Endothelial cell of umbilical vein (primary cell): ENCODE results near the gene ARHGEF7. TPM values are rescaled to one million over a fixed set of nuclear protein-coding genes. Genes with fewer than 3 reads are reported as not detected.

Experiments used
- BruUV-seq: library from RNA; stranded (reverse); fragments of 400-500 nt; replicated peaks from 2 replicates; lab custom pipeline; 2021; lab: Mats Ljungman, UMichigan
- CTCF ChIA-PET: fragments of 300-600, 350-600 bp; sonication (Branson Sonifier 250); formaldehyde crosslinking; loops from one replicate; lab custom pipeline; 2021; ENCODE audit warnings: antibody characterized with exemption, inconsistent platforms; lab: Charles Lee
- POLR2A ChIA-PET: fragments of 300-600, 350-600 bp; sonication (Branson Sonifier 250); formaldehyde crosslinking; loops from one replicate; lab custom pipeline; 2021; ENCODE audit warnings: antibody characterized with exemption, inconsistent platforms; lab: Charles Lee
- DNase-seq: peaks from one replicate; pipeline ENCODE4 v3.0.0-alpha.2; 2011; ENCODE audit warnings: low read depth, low spot score
- FAIRE-seq: peaks from 2 replicates; lab custom pipeline; 2011; peaks lifted over from hg19 to GRCh38; lab: Jason Lieb, UNC
- H2AFZ ChIP-seq: 2 replicates; pipeline ENCODE4 v1.6.0; 2012; ENCODE audit warnings: low read depth, low read length, control low read depth, inconsistent platforms
- H3K27ac ChIP-seq: 2 replicates; pipeline ENCODE4 v1.5.1; 2011; ENCODE audit warnings: low read depth, mild to moderate bottlenecking, control low read depth, low read length, moderate library complexity; ENCODE audit not compliant: insufficient read depth
- H3K27me3 ChIP-seq, 2 experiments: 2 replicates each; pipeline versions ENCODE4 v1.6.0 to v1.6.1; 2011; ENCODE audit warnings: low read length in 2 of 2, mixed read lengths in 1 of 2; ENCODE audit not compliant: control insufficient read depth in 2 of 2, insufficient read depth in 2 of 2
- H3K36me3 ChIP-seq, 2 experiments: 2 replicates in 1 of 2; 3 replicates in 1 of 2; pipeline ENCODE4 v1.5.1; 2011; ENCODE audit warnings: low read length in 2 of 2, mild to moderate bottlenecking in 1 of 2, moderate library complexity in 1 of 2; ENCODE audit not compliant: control insufficient read depth in 2 of 2, insufficient read depth in 2 of 2; ENCODE audit errors: extremely low read depth in 1 of 2
- H3K4me1 ChIP-seq: 3 replicates; pipeline ENCODE4 v1.5.1; 2011; ENCODE audit warnings: mild to moderate bottlenecking, low read length; ENCODE audit not compliant: control insufficient read depth, insufficient read depth; ENCODE audit errors: extremely low read depth
- H3K4me2 ChIP-seq: 2 replicates; pipeline ENCODE4 v1.6.1; 2011; ENCODE audit warnings: low read length, control low read depth, mixed read lengths; ENCODE audit not compliant: insufficient read depth
- H3K4me3 ChIP-seq, 3 experiments: fragments of 200-600 bp in 1 of 3; sonication (generic), shearing (Covaris generic) in 1 of 3; replicated peaks in 1 of 3; 2 replicates each; pipeline ENCODE4 v1.5.1; 2011 to 2016; ENCODE audit warnings: control low read depth in 3 of 3, low read length in 3 of 3, mild to moderate bottlenecking in 2 of 3, inconsistent platforms in 1 of 3, low read depth in 1 of 3, moderate library complexity in 1 of 3; ENCODE audit not compliant: insufficient read depth in 1 of 3
- H3K79me2 ChIP-seq: 2 replicates; pipeline ENCODE4 v1.6.0; 2012; ENCODE audit warnings: low read length, inconsistent platforms; ENCODE audit not compliant: control insufficient read depth, insufficient read depth
- H3K9ac ChIP-seq: replicated peaks from 2 replicates; pipeline ENCODE3; 2011; ENCODE audit warnings: low read length, control low read depth; ENCODE audit not compliant: insufficient read depth; ENCODE audit errors: extremely low read depth
- H3K9me1 ChIP-seq: replicated peaks from 3 replicates; pipeline ENCODE4 v1.6.0; 2011; ENCODE audit warnings: mild to moderate bottlenecking, low read length; ENCODE audit not compliant: control insufficient read depth, insufficient read depth; ENCODE audit errors: extremely low read depth
- H3K9me3 ChIP-seq: replicated peaks from 2 replicates; pipeline ENCODE4 v1.5.1; 2012; ENCODE audit warnings: low read length, inconsistent platforms; ENCODE audit not compliant: control insufficient read depth, insufficient read depth
- H4K20me1 ChIP-seq: replicated peaks from 2 replicates; pipeline ENCODE3; 2011; ENCODE audit warnings: mild to moderate bottlenecking, low read length; ENCODE audit not compliant: control insufficient read depth, insufficient read depth; ENCODE audit errors: extremely low read depth
- EZH2 ChIP-seq: IDR thresholded peaks from 2 replicates; pipeline ENCODE4 v1.6.1; 2012; ENCODE audit warnings: borderline replicate concordance, low read depth, mild to moderate bottlenecking, moderate library complexity, low read length, inconsistent platforms; ENCODE audit not compliant: severe bottlenecking
- FOS ChIP-seq: IDR thresholded peaks from 2 replicates; pipeline ENCODE4 v1.6.1; 2011; ENCODE audit warnings: mild to moderate bottlenecking, low read length, moderate library complexity, borderline replicate concordance; ENCODE audit not compliant: insufficient read depth
- GATA2 ChIP-seq: IDR thresholded peaks from 2 replicates; pipeline ENCODE4 v1.7.0; 2011; ENCODE audit warnings: low read depth, mild to moderate bottlenecking, moderate library complexity, mixed read lengths, low read length; ENCODE audit not compliant: insufficient read length, insufficient read depth
- JUN ChIP-seq: IDR thresholded peaks from 2 replicates; pipeline ENCODE4 v1.6.1; 2011; ENCODE audit warnings: borderline replicate concordance, low read depth; ENCODE audit not compliant: insufficient read length, insufficient read depth
- MAX ChIP-seq: IDR thresholded peaks from 2 replicates; pipeline ENCODE4 v1.6.1; 2011; ENCODE audit not compliant: insufficient read depth, insufficient read length
- MYC ChIP-seq: IDR thresholded peaks from one replicate; pipeline ENCODE4 v1.6.1; 2011; ENCODE audit warnings: mild to moderate bottlenecking, low read depth, low read length
- POLR2A ChIP-seq: IDR thresholded peaks from 2 replicates; pipeline ENCODE4 v1.6.1; 2012; ENCODE audit warnings: low read depth, mild to moderate bottlenecking, control low read depth, low read length
- POLR2AphosphoS5 ChIP-seq: IDR thresholded peaks from 2 replicates; pipeline ENCODE4 v1.6.1; 2012; ENCODE audit warnings: low read depth, mild to moderate bottlenecking, control low read depth, low read length, moderate library complexity; ENCODE audit not compliant: insufficient read depth
- dilution Hi-C: fragments of 300-500 bp; cut with MboI; formaldehyde crosslinking; loops from one replicate; pipeline ENCODE4 v1.15.0; 2019; ENCODE audit warnings: low sequenced_read_pairs; ENCODE audit not compliant: extremely low pct_ligation_motif_present
- intact Hi-C: fragments of 100-400 bp; cut with micrococcal nuclease; formaldehyde crosslinking; loops from one replicate; pipeline ENCODE4 v1.10.0; 2022
- polyA plus RNA-seq, 4 experiments: library from polyadenylated mRNA; depleted of rRNA in 3 of 4; stranded (reverse) in 3 of 4; unstranded in 1 of 4; fragments of >200 nt; gene quantifications; 2 replicates each; pipeline versions ENCODE4 v1.2.1 to v1.2.3, GENCODE V29; 2011 to 2012; ENCODE audit warnings: missing spikeins in 1 of 4
- total RNA-seq: library from RNA; stranded (reverse); gene quantifications from 2 replicates; pipeline ENCODE4 v1.2.3, GENCODE V29; 2021
- TF ChIP-seq, protein P1 (sequence below), 2 donors: IDR thresholded peaks; 1 replicate in 1 of 2; 2 replicates in 1 of 2; pipeline ENCODE4 v1.5.1; 2011; ENCODE audit warnings: low read length in 2 of 2, mild to moderate bottlenecking in 2 of 2, moderate library complexity in 2 of 2, control low read depth in 1 of 2, inconsistent platforms in 1 of 2, low read depth in 1 of 2; ENCODE audit not compliant: insufficient read depth in 1 of 2; ENCODE audit errors: extremely low read depth in 1 of 2

ARHGEF7 gene
- total and polyA plus RNA-seq, 2 donors (not counting 3 experiments of a cell fraction or from before 2014, with no cell fraction given) = 94.9 to 155 TPM

- H3K27ac ChIP-seq = no peak overlapping the region
- H3K36me3 ChIP-seq = no peaks in the 10 kb centered on the region
- no peak overlapping the region for H3K4me3 ChIP-seq
- no peak for DNase-seq
- H2AFZ ChIP-seq = no peak overlapping the region
- H3K79me2 ChIP-seq = no peaks in the 10 kb centered on the region
- no TSS peak for BruUV-seq
- H3K9ac ChIP-seq = no peak overlapping the region
- dilution Hi-C loops (no loop called here), intact Hi-C loops (no loop called here)
- no peaks in the 10 kb centered on the region for H3K4me1 ChIP-seq
- H4K20me1 ChIP-seq = no peaks in the 10 kb centered on the region
- no peaks in the 10 kb centered on the region for H3K9me1 ChIP-seq
- no peak for FAIRE-seq
- peaks cover 35 to 44% of the 10 kb centered on the region in 2 experiments for H3K27me3 ChIP-seq
- ChIA-PET POLR2A (no interaction called here), CTCF (interaction anchor here (0.8 kb wide), 1 partner anchor 78 kb away, joined by 3 read pairs; no protein-coding TSS in a partner anchor)
- H3K9me3 ChIP-seq = no peaks in the 10 kb centered on the region
- H3K4me2 ChIP-seq = no peak overlapping the region
- TF ChIP-seq, protein P1, sequence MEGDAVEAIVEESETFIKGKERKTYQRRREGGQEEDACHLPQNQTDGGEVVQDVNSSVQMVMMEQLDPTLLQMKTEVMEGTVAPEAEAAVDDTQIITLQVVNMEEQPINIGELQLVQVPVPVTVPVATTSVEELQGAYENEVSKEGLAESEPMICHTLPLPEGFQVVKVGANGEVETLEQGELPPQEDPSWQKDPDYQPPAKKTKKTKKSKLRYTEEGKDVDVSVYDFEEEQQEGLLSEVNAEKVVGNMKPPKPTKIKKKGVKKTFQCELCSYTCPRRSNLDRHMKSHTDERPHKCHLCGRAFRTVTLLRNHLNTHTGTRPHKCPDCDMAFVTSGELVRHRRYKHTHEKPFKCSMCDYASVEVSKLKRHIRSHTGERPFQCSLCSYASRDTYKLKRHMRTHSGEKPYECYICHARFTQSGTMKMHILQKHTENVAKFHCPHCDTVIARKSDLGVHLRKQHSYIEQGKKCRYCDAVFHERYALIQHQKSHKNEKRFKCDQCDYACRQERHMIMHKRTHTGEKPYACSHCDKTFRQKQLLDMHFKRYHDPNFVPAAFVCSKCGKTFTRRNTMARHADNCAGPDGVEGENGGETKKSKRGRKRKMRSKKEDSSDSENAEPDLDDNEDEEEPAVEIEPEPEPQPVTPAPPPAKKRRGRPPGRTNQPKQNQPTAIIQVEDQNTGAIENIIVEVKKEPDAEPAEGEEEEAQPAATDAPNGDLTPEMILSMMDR (IDR thresholded peaks at IDR 0.05; ENCODE audit: extremely low read depth in 1 of 2, insufficient read depth in 1 of 2, low read depth in 1 of 2, low read length in 2 of 2) = no peak
- no peak for TF ChIP-seq EZH2
- TF ChIP-seq FOS = no peak
- TF ChIP-seq GATA2 = no peak
- no peak for TF ChIP-seq POLR2AphosphoS5
- no peak for TF ChIP-seq JUN
- no peak for TF ChIP-seq MYC
- no peak for TF ChIP-seq MAX
- TF ChIP-seq POLR2A = no peak
Observed at GRCh38 chr13:111145506-111145905, 30.4 kb downstream of the ARHGEF7 start.
